GM18858 (cell line): ENCODE results near the gene RNASE1.

Experiments
- ATAC-seq: cut with Tn5 transposase; IDR thresholded peaks from one replicate; pipeline ENCODE4 v1.9.1; 2021; ENCODE audit not compliant: unreplicated experiment

The RNASE1 gene

GRCh38 chr14:20808162-20808483, 5.5 kb upstream of the RNASE1 start:
- ATAC-seq, result no peak

- ATAC-seq, result no peak
These were observed 4.9 kb upstream of the RNASE1 start for GRCh38 chr14:20807304-20808161.

GRCh38 chr14:20805485-20805884, 2.8 kb upstream of the RNASE1 start:
- no peak for ATAC-seq

- ATAC-seq, result no peak
These were observed 579 bp upstream of the RNASE1 start for GRCh38 chr14:20803223-20803622.

DNA sequence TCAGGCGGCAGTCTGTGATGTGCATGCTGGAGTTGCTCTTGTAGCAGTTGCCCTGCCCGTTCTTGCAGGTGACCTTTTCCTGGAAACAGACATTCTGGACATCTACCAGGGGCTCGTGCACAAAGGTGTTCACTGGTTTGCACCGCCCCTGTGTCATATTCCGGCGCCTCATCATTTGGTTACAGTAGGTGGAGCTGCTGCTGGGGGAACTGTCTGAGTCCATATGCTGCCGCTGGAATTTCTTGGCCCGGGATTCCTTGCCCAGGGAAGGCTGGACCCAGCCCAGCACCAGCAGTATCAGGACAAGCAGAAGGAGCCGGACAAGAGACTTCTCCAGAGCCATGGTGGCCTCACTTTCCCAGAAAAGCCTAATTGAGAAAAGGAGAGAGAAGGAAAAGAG, 918 bp downstream of the RNASE1 start:
- ATAC-seq, result no peak

DNA sequence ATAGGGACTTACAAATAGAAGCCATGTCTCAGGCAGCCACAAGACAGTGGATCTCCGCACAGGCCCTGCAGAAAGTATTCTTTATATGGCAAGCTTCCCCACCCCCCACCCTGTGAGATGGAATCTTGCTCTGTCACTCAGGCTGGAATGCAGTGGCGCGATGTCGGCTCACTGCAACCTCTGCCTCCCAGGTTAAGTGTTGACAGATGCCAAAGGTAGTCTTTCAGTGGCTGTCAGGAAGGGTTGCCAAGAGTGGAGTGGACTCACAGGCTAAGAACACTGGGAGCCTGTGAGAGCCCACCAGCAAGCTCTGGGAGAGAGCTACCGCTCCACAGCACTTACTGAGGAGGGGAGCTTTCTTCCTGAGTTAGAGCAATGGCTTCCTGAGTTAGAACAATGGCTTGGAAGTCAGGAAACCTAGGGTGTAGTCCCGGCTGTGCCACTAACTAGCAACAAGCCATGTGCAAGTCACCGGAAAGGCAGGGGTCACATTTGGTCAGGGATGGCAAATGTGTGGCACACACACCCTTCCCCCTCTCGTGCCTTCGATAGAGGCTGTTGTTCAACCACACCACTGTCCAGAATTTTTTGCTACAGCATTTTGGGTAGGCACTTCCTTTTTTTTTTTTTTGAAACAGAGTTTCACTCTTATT, 2.6 kb downstream of the RNASE1 start:
- ATAC-seq, result no peak

DNA sequence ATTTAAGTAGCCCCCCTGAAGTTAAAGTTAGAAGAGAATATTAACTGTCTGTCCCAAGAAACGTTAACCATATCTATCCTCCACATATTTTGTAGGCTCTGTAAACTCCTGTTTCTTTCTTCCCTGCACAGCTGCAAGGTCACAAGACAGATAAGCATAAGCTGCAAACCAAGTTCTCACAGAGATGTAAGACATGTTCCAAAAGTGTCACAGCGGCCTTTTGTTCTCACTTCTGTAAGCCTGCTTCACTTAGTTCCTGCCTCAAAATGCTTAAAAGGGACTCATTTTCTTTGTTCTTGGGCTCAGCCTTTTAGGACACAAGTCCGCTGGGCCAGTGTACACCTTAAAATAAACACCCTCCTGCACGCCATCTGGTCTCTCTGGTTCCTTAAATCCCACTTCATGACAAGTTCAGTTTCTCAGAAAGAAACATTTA, 3.2 kb downstream of the RNASE1 start:
- ATAC-seq, result no peak

GRCh38 chr14:20798932-20799331, 3.7 kb downstream of the RNASE1 start:
- ATAC-seq, result no peak

DNA sequence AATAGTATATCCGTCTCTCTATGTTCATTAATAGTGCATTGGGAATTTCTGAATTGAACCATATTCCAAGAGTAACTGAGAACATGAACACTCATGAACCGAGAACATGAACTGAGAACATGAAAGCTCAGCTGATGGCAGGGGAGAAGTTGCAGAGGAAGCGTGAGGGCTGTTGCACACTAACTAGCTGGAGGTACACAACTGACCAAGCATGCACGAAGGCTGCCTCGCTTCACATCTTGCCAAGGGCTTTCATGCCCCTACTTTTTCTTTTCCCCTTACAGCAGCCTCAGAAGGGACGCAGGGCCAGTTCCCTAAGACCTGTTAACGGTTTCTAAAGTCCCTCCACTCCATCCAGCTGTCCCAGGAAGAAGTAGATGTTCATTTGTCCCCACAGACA, 4.3 kb downstream of the RNASE1 start:
- ATAC-seq, result peak; percentile 62

- ATAC-seq, result no peak
These were observed 5.5 kb downstream of the RNASE1 start for GRCh38 chr14:20797164-20797563.

GRCh38 chr14:20794644-20795369, 7.8 kb downstream of the RNASE1 start:
- ATAC-seq, result no peak

DNA sequence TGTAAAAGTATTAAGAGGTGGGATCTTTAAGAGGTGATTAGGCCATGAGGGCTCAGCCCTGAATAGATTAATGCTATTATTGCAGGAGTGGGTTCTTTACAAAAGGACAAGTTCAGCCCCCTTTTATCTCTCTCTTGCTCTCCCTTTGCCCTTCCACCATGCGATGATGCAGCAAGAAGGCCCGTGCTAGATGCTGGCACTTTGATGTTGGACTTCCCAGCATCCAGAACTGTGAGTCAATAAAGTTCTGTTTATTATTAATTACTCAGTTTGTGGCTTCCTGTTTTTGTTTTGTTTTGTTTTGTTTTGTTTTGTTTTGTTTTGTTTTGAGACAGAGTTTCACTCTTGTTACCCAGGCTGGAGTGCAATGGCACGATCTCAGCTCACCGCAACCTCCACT, 10.1 kb downstream of the RNASE1 start:
- ATAC-seq, result no peak

- no peak for ATAC-seq
These were observed 11.0 kb downstream of the RNASE1 start for GRCh38 chr14:20791597-20791996.

DNA sequence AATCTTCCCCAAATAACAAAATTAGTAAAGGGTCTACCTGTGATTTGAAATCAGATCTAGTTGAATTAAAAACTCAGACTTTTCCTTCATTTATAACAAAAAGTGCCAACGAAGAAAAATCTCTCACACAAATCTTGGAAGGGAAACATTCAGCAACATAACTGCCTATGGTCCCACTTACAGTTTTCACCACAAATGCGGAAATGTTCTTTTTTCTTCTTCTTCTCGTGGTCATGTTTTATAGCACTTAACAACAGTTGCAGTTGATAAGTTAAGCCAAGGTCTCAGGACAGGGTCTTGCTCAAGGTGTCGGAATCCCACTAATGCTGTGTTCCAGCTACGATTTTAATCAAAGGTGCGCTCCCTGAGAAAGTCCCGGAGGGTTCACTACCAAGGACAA, 11.5 kb downstream of the RNASE1 start:
- no peak for ATAC-seq

DNA sequence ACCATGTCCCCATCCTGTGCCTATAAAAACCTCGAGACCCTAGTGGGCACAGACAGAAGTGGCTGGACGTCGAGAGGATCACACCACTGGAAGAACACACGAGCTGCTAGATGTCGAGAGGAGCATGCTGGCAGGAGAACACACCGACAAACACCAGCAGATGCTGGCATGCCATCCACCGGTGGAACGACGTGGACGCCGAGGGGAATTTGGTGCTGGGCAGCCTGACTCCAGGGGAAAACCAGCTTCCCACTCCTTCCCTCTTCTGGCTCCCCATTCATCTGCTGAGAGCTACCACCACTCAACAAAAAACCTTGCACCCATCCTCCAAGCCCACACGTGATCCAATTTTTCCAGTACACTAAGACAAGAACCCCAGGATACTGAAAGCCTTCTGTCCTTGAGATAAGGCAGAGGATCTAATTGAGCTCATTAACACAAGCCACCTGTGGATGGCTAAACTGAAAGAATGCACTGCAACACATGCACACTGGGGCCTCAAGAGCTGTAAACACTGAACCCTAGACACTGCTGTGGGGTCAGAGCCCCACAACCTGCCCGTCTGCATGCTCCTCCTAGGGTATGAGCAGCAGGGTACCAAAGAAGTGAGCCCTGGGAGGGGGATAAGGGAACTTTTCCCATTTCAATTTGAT, 12.1 kb downstream of the RNASE1 start:
- no peak for ATAC-seq

GRCh38 chr14:20789230-20789813, 13.3 kb downstream of the RNASE1 start:
- ATAC-seq, result no peak

GRCh38 chr14:20787025-20787424, 15.6 kb downstream of the RNASE1 start:
- ATAC-seq, result no peak

- peak; percentile 54 for ATAC-seq
These were observed 20.3 kb downstream of the RNASE1 start for GRCh38 chr14:20782280-20782890.

GRCh38 chr14:20781803-20782202, 20.8 kb downstream of the RNASE1 start:
- no peak for ATAC-seq

DNA sequence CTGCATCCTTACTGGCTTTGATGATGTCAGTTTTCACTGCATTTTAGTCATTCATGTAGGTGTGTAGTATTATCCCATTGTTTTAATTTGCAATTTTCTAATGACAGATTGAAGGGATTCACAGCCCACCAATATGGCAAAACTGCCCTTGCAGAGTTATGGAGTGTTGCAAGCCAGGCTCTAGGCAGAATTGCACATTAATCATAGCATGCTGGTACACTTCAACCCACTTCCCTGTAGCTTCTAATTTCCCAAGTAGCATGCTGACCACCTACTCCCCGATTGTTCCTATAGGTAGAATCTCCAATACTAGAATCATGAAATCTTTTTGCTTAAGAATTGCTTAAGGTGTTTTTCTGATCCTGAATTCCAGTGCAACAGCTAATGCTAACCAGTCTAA, 26.7 kb downstream of the RNASE1 start:
- no peak for ATAC-seq

GRCh38 chr14:20775043-20775442, 27.6 kb downstream of the RNASE1 start:
- ATAC-seq, result no peak
